Measurements from ENCODE around the gene CDH8.

DNA sequence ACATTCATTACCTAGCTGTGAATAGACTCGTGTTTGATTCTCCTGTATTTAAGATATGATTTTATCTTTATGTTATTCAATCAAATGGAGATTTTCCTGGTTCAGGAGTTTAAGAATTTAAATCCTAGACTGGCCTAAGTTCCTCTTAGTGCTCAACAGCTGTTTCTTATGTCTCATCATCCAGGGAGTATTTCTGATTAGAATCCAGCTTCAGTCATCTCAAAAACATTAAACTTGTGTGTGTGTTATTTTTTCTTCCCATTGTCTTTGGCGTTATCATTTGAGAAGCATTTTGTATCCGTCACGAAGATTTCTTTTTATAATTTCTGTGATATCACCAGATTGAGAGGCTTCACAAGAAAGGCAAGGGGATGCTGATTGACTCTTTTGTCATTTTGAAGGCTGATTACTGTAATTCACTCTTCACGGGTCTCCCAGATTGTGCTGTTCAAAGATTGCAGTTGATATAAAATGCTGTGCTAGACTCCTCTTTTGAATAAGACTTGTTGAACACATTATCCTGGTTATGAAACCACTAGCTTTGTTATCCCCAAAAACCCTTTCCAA lies 204.8 kb downstream of the CDH8 start:
- TF ChIP-seq, protein P1, sequence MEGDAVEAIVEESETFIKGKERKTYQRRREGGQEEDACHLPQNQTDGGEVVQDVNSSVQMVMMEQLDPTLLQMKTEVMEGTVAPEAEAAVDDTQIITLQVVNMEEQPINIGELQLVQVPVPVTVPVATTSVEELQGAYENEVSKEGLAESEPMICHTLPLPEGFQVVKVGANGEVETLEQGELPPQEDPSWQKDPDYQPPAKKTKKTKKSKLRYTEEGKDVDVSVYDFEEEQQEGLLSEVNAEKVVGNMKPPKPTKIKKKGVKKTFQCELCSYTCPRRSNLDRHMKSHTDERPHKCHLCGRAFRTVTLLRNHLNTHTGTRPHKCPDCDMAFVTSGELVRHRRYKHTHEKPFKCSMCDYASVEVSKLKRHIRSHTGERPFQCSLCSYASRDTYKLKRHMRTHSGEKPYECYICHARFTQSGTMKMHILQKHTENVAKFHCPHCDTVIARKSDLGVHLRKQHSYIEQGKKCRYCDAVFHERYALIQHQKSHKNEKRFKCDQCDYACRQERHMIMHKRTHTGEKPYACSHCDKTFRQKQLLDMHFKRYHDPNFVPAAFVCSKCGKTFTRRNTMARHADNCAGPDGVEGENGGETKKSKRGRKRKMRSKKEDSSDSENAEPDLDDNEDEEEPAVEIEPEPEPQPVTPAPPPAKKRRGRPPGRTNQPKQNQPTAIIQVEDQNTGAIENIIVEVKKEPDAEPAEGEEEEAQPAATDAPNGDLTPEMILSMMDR (IDR thresholded peaks at IDR 0.05; ENCODE audit: insufficient read depth, low read length), result no peak
- TF ChIP-seq, protein P2, sequence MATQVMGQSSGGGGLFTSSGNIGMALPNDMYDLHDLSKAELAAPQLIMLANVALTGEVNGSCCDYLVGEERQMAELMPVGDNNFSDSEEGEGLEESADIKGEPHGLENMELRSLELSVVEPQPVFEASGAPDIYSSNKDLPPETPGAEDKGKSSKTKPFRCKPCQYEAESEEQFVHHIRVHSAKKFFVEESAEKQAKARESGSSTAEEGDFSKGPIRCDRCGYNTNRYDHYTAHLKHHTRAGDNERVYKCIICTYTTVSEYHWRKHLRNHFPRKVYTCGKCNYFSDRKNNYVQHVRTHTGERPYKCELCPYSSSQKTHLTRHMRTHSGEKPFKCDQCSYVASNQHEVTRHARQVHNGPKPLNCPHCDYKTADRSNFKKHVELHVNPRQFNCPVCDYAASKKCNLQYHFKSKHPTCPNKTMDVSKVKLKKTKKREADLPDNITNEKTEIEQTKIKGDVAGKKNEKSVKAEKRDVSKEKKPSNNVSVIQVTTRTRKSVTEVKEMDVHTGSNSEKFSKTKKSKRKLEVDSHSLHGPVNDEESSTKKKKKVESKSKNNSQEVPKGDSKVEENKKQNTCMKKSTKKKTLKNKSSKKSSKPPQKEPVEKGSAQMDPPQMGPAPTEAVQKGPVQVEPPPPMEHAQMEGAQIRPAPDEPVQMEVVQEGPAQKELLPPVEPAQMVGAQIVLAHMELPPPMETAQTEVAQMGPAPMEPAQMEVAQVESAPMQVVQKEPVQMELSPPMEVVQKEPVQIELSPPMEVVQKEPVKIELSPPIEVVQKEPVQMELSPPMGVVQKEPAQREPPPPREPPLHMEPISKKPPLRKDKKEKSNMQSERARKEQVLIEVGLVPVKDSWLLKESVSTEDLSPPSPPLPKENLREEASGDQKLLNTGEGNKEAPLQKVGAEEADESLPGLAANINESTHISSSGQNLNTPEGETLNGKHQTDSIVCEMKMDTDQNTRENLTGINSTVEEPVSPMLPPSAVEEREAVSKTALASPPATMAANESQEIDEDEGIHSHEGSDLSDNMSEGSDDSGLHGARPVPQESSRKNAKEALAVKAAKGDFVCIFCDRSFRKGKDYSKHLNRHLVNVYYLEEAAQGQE (IDR thresholded peaks at IDR 0.05; ENCODE audit: insufficient replicate concordance, low read depth), result no peak
- TF ChIP-seq SPI1 (IDR thresholded peaks at IDR 0.05; ENCODE audit: borderline replicate concordance, low read depth), result no peak

Measured in HL-60 (cell line).